ENCODE data around the gene LCMT2.

Gene LCMT2

DNA sequence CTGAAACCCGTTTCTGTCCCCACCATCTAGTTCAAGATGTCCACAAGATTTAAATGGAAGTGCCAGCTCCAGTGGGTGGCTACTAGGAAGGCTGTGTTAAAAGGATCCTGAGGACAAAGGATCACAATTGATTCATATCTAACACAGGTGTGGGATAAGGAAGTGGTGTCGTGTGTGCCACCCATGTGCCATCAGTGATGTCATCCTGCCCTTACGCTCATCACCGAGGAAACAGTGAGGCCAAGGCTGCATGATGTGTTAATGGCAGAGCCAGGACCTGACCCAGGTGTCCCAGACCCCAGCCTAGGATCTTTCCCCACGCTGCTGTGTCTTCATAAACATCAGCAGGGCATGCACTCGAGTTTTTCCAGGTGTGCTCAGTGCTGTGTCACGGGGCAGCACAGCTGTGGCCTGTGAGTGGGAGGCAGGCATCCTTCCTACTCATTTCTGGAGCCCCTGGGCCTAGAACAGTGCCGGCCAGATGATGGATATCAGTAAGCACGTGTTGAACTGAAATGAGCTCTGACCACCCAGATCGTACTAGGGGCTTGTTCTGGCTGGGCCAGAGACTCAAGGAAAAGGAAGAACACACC, 53.0 kb downstream of the LCMT2 start:
- no peak for TF ChIP-seq CTCF (IDR thresholded peaks at IDR 0.05; ENCODE audit: low read depth, low read length, poor library complexity, severe bottlenecking)
- no peak for TF ChIP-seq EZH2phosphoT487 (IDR thresholded peaks at IDR 0.05; ENCODE audit: borderline replicate concordance, low read length)
- H3K27me3 ChIP-seq (ENCODE audit: control insufficient read depth, low read length), result no peaks in the 10 kb centered on the region
- no peak overlapping the region for H3K4me2 ChIP-seq (ENCODE audit: low read length)
- no peak overlapping the region for H3K27ac ChIP-seq (ENCODE audit: low read depth, low read length)
- H3K9me2 ChIP-seq (replicated peaks; ENCODE audit: control insufficient read depth, low read length), result no peaks in the 10 kb centered on the region
- H3K4me1 ChIP-seq (ENCODE audit: control insufficient read depth, low read length), result no peaks in the 10 kb centered on the region
- no peaks in the 10 kb centered on the region for H3K79me2 ChIP-seq (ENCODE audit: control insufficient read depth, low read length)
- H3K4me3 ChIP-seq (ENCODE audit: low read length), result no peak overlapping the region
- peaks cover 2% of the 10 kb centered on the region; the same call in 1 of the 2 replicates for H3K9me3 ChIP-seq (ENCODE audit: control insufficient read depth, insufficient read depth, low read length)
- H3F3A ChIP-seq (ENCODE audit: control insufficient read depth, insufficient read depth), result no peaks in the 10 kb centered on the region
- no peaks in the 10 kb centered on the region for H3K36me3 ChIP-seq (ENCODE audit: control insufficient read depth, low read length)
- no peaks in the 10 kb centered on the region for H4K20me1 ChIP-seq (ENCODE audit: control insufficient read depth, insufficient read depth, low read depth, low read length)

GRCh38 chr15:43276563-43277200, 53.7 kb downstream of the LCMT2 start:
- H3K79me2 ChIP-seq (ENCODE audit: control insufficient read depth, low read length), result no peaks in the 10 kb centered on the region
- no peaks in the 10 kb centered on the region for H3F3A ChIP-seq (ENCODE audit: control insufficient read depth, insufficient read depth)
- H3K36me3 ChIP-seq (ENCODE audit: control insufficient read depth, low read length), result no peaks in the 10 kb centered on the region
- no peaks in the 10 kb centered on the region for H3K9me2 ChIP-seq (replicated peaks; ENCODE audit: control insufficient read depth, low read length)
- no peaks in the 10 kb centered on the region for H3K4me1 ChIP-seq (ENCODE audit: control insufficient read depth, low read length)
- no peak for TF ChIP-seq CTCF (IDR thresholded peaks at IDR 0.05; ENCODE audit: low read depth, low read length, poor library complexity, severe bottlenecking)
- TF ChIP-seq EZH2phosphoT487 (IDR thresholded peaks at IDR 0.05; ENCODE audit: borderline replicate concordance, low read length), result no peak
- H3K9me3 ChIP-seq (ENCODE audit: control insufficient read depth, insufficient read depth, low read length), result peaks cover 4% of the 10 kb centered on the region; the same call in 1 of the 2 replicates
- H3K4me2 ChIP-seq (ENCODE audit: low read length), result no peak overlapping the region
- H4K20me1 ChIP-seq (ENCODE audit: control insufficient read depth, insufficient read depth, low read depth, low read length), result no peaks in the 10 kb centered on the region
- no peaks in the 10 kb centered on the region for H3K27me3 ChIP-seq (ENCODE audit: control insufficient read depth, low read length)
- H3K4me3 ChIP-seq (ENCODE audit: low read length), result no peak overlapping the region
- no peak overlapping the region for H3K27ac ChIP-seq (ENCODE audit: low read depth, low read length)

- Histone ChIP-seq H3K27me3 (ENCODE audit: control insufficient read depth, low read length) (no peaks in the 10 kb centered on the region), H3F3A (ENCODE audit: control insufficient read depth, insufficient read depth) (no peaks in the 10 kb centered on the region), H3K4me1 (ENCODE audit: control insufficient read depth, low read length) (peaks cover 4% of the 10 kb centered on the region), H3K9me3 (ENCODE audit: control insufficient read depth, insufficient read depth, low read length) (peaks cover 4% of the 10 kb centered on the region; the same call in 1 of the 2 replicates), H3K79me2 (ENCODE audit: control insufficient read depth, low read length) (no peaks in the 10 kb centered on the region), H3K4me3 (ENCODE audit: low read length) (no peak overlapping the region), H3K4me2 (ENCODE audit: low read length) (no peak overlapping the region), H3K27ac (ENCODE audit: low read depth, low read length) (no peak overlapping the region), H4K20me1 (ENCODE audit: control insufficient read depth, insufficient read depth, low read depth, low read length) (no peaks in the 10 kb centered on the region), H3K36me3 (ENCODE audit: control insufficient read depth, low read length) (no peaks in the 10 kb centered on the region), H3K9me2 (replicated peaks; ENCODE audit: control insufficient read depth, low read length) (no peaks in the 10 kb centered on the region)
- TF ChIP-seq CTCF (IDR thresholded peaks at IDR 0.05; ENCODE audit: low read depth, low read length, poor library complexity, severe bottlenecking) (no peak), EZH2phosphoT487 (IDR thresholded peaks at IDR 0.05; ENCODE audit: borderline replicate concordance, low read length) (no peak)
These were observed 54.4 kb downstream of the LCMT2 start for GRCh38 chr15:43275740-43276562.
